Measurements from ENCODE around the gene HDAC4.

The HDAC4 gene

DNA sequence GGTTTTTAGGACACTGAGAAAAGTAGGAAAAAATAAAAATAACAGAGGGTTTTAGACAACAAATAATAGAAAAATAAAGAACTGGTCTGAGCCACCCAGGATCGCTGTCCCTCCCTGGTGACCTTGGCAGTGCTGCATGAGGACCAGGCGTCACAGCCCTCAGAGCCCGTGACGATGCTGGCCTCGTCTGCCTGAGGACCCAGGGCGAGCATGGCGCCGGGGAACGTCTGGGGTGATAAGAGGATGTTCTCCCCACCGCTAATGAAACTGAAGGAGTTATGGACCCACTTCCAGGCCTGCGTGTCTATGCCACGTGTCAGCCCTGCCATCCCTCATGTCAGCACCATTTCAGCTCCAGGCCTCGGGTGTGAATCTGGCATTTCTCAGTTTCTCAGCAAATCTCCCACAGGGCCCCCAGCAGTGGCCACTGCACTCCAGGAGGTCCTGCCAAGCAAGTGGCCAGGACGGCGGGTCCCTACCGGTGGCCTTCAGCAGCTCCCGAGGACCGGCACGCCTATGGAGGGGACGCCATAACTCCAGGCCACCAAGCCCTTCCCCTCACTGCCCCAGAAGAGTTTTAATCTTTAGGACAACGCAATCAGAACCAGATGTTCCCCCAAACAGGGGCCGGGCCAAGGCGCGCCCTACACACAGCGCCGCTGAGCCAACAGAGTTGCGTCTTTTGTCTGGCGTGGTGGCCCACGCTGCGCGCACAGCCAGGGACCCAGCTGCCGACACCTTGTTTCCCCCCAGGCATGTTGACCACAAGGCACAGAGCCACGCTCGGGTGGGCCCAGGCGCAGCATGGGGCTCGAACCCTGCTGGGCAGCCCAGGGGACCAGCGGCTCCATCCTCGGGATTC is 373.2 kb downstream of the HDAC4 start:
- TF ChIP-seq, protein P1, sequence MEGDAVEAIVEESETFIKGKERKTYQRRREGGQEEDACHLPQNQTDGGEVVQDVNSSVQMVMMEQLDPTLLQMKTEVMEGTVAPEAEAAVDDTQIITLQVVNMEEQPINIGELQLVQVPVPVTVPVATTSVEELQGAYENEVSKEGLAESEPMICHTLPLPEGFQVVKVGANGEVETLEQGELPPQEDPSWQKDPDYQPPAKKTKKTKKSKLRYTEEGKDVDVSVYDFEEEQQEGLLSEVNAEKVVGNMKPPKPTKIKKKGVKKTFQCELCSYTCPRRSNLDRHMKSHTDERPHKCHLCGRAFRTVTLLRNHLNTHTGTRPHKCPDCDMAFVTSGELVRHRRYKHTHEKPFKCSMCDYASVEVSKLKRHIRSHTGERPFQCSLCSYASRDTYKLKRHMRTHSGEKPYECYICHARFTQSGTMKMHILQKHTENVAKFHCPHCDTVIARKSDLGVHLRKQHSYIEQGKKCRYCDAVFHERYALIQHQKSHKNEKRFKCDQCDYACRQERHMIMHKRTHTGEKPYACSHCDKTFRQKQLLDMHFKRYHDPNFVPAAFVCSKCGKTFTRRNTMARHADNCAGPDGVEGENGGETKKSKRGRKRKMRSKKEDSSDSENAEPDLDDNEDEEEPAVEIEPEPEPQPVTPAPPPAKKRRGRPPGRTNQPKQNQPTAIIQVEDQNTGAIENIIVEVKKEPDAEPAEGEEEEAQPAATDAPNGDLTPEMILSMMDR (conservative IDR thresholded peaks at IDR 0.05; ENCODE audit: low read length) = no peak
- peak; percentile 28 for DNase-seq (ENCODE audit: low read depth)
- no peak overlapping the region for H3K4me3 ChIP-seq (ENCODE audit: low read length)

DNA sequence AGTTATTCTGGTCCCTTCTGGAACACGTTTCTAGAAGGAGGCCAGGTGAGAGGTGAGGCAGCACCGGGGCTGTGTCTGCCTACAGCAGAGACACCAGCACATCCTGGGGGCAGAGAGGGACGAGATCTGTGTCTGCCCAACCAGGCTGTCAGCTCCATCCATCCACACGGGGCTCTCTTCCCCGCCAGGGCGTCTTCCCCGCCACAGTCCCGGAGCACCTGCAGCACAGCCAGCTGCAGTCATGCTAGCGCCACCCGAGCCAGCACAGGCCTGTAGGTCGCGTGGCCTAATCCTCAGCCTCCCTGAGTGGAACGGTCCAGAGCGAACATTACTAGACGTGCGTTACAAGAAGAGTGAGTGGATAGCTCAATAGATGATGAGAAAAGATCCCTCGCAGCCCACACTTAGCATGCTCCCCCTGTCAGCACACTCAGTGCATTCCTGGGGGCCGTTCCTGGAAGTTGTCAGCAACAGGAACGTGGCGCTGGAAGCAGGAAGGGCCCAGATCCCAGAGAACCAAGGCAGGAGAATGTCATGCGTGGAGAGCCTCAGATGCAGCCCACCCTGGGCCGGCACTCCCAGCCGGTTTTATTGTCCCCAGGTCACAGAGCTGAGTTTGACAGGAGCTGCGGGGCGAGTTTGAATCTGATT is 374.0 kb downstream of the HDAC4 start:
- no peak overlapping the region for H3K4me3 ChIP-seq (ENCODE audit: low read length)
- TF ChIP-seq, protein P1 (conservative IDR thresholded peaks at IDR 0.05; ENCODE audit: low read length) = no peak
- DNase-seq (ENCODE audit: low read depth) = no peak

DNA sequence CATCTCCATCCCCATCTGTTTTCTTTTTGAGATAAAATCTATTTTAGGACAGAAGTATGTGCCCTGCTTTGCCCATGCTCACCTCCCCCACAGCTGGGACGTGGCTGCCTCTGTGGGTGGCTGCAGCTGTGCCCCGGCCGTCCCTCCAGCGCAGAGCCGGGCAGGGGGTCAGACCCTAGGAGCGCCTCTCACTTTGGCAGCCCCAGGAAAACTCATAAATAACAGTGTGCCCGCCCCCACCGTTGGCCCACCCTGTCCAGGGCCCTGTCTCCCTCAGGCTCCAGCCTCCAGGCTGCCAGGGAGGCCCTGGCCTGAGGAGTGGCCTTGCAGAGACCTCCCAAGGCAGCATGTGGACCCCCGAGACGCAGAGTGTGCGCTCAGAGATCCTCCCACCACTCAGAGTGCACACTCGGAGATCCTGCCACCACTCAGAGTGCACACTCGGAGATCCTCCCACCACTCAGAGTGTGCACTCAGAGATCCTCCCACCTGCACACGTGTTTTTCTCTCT is 374.8 kb downstream of the HDAC4 start:
- TF ChIP-seq, protein P1 (conservative IDR thresholded peaks at IDR 0.05; ENCODE audit: low read length) = no peak
- no peak overlapping the region for H3K4me3 ChIP-seq (ENCODE audit: low read length)
- peak; percentile 36 for DNase-seq (ENCODE audit: low read depth)

DNA sequence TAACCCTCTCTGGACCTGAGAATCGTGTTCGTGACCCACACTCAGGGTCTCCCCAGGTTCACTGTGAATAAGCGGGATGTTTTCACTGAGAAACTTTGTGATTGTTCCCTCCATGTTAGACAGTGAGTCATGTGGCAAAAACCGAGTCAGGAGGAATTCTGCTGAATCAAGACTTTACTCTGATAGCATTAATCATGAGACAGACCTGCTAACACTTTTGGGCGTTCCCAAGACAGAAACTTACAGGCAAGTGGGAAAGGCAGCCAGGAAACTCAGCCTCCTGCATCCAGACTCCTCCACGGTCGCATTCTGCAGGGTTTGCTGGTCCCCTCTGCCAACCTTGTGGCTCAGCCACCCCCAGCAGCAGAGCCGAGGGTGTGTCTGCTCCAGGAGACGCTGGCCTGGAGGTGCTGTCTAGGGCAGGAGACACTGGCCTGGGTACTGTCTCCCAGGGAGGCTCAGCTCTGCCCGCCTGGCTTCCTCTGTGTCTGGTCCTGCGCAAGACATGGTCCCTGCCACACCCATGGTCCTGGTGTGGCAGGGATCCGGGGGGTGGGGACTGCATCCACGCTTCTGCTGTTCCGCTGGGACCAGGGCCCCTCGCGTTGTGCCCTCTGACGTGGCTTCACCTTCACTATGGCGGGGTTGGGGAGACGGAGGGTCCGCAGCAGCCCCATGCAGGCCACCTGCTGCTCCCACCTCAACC is 375.6 kb downstream of the HDAC4 start:
- DNase-seq (ENCODE audit: low read depth) = peak; percentile 58
- 0 out of 2 replicates have a peak overlapping the region, but pooled peaks have one; percentile 3 for H3K4me3 ChIP-seq (ENCODE audit: low read length)

DNA sequence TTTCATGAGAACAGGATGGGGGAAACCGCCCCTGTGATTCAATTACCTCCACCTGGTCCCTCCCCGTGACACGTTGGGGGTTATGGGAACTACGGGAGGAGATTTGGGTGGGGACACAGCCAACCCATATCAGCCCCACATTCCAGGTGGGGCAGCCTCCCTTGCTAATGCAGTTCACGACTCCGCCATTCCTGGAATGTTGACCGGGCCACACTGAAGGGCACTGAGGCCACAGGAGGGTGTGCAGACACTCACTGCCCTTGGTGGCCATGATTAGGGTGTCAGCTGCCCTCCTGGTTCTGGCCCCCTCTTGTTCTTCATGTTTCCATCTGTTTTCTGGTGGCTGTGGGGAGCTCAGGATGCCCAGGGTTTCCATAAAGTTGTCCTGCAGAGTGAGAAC is 376.6 kb downstream of the HDAC4 start:
- no peak for DNase-seq (ENCODE audit: low read depth)
- TF ChIP-seq, protein P1 (conservative IDR thresholded peaks at IDR 0.05; ENCODE audit: low read length) = no peak
- no peak overlapping the region for H3K4me3 ChIP-seq (ENCODE audit: low read length)

More for the DNA sequence above, 375.6 kb downstream of the HDAC4 start:
- TF ChIP-seq, protein P1 (conservative IDR thresholded peaks at IDR 0.05; ENCODE audit: low read length) = no peak

DNA sequence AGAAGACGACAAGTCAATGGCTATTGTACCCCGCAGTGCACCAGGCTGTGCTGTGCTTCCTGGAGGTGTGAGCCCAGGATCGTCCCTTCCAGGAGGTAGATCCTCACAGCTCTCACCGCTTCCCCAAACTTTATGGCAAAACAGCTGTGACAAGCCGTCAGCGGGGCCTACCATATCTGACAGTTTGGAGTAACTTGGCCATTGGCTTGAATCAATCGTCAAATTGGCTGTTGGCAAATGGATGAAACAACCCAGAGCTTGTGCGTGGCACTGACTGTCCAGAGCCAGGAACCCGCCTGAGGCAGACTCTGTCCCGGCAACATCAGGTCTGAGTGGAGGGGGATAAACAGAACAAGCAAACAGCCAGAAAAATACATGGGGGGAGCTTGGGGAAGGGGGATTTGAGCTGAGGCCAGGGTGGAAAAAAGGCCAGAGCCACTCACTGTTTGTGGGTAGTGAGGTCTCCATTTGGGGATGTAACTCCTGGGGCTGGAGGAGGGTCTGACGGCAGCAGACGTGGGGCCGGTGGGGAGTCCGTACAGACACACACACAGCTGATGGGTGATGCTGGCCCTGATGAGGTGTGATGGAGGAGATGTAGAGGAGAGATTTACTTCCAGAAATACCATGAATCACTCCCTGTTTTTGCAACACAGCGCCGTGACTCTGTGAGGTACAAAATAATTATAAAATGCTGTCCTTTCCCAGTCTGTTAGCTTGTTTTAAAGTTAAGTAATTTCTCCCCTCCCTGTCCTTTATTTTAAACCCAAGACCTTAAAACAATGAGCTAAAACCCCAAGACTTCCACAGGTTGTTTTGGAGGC is 378.2 kb downstream of the HDAC4 start:
- peak; percentile 14 for DNase-seq (ENCODE audit: low read depth)
- TF ChIP-seq, protein P1 (conservative IDR thresholded peaks at IDR 0.05; ENCODE audit: low read length) = no peak
- H3K4me3 ChIP-seq (ENCODE audit: low read length) = no peak overlapping the region
